A673 (cell line): Measurements from ENCODE around the gene ROR2. TPM values are rescaled to one million over a fixed set of nuclear protein-coding genes. Genes with fewer than 3 reads are reported as not detected.

Experiments used
- BruUV-seq: library from RNA; stranded (reverse); fragments of 400-500 nt; replicated peaks from 2 replicates; lab custom pipeline; 2021; lab: Mats Ljungman, UMichigan
- CTCF ChIA-PET: fragments of 300-600 bp; sonication (Branson Sonifier 250); formaldehyde crosslinking; loops from one replicate; lab custom pipeline; 2022; ENCODE audit warnings: antibody characterized with exemption; lab: Charles Lee
- POLR2A ChIA-PET: fragments of 300-600 bp; sonication (Branson Sonifier 250); formaldehyde crosslinking; loops from one replicate; lab custom pipeline; 2022; ENCODE audit warnings: antibody characterized with exemption; ENCODE audit not compliant: low non-redundant PET; lab: Charles Lee
- DNase-seq: peaks from one replicate; pipeline ENCODE4 v3.0.0-alpha.2; 2015; ENCODE audit warnings: low spot score
- H3K27ac ChIP-seq: fragments of 200-600 bp; sonication (generic); 2 replicates; pipeline ENCODE4 v1.5.1; 2016; ENCODE audit warnings: mixed run types, low read depth, mild to moderate bottlenecking, mixed read lengths, antibody characterized with exemption, low read length; ENCODE audit not compliant: poor library complexity, severe bottlenecking
- H3K27me3 ChIP-seq: fragments of 200-600 bp; sonication (generic); replicated peaks from 2 replicates; pipeline ENCODE4 v1.6.1; 2017; ENCODE audit warnings: mixed run types, low read depth, mild to moderate bottlenecking, mixed read lengths, antibody characterized with exemption, low read length; ENCODE audit not compliant: insufficient read depth, poor library complexity
- H3K36me3 ChIP-seq: fragments of 200-600 bp; sonication (generic); 2 replicates; pipeline ENCODE4 v1.6.1; 2016; ENCODE audit warnings: mixed run types, mild to moderate bottlenecking, mixed read lengths, antibody characterized with exemption, low read length; ENCODE audit not compliant: insufficient read depth, poor library complexity, severe bottlenecking
- H3K4me1 ChIP-seq: fragments of 200-600 bp; sonication (generic); 2 replicates; pipeline ENCODE4 v1.6.1; 2017; ENCODE audit warnings: mixed run types, mild to moderate bottlenecking, mixed read lengths, antibody characterized with exemption, low read length; ENCODE audit not compliant: insufficient read depth, poor library complexity, severe bottlenecking
- H3K4me3 ChIP-seq: fragments of 200-600 bp; sonication (generic); 2 replicates; pipeline ENCODE4 v1.5.1; 2016; ENCODE audit warnings: low read depth, mixed run types, mild to moderate bottlenecking, mixed read lengths, low read length; ENCODE audit not compliant: poor library complexity, severe bottlenecking
- H3K9me3 ChIP-seq: fragments of 200-600 bp; sonication (generic); 2 replicates; pipeline ENCODE4 v1.6.1; 2016; ENCODE audit warnings: mixed run types, low read depth, mild to moderate bottlenecking, mixed read lengths, antibody characterized with exemption, low read length; ENCODE audit not compliant: poor library complexity, severe bottlenecking
- CTCF ChIP-seq: fragments of 300-800, 200-600 bp; sonication (generic); conservative IDR thresholded peaks from 2 replicates; pipeline ENCODE4 v1.5.1; 2017; ENCODE audit warnings: low read depth, mild to moderate bottlenecking, antibody characterized with exemption, low read length, moderate library complexity, mixed read lengths
- EZH2 ChIP-seq: fragments of 200-600 bp; sonication (generic); IDR thresholded peaks from 2 replicates; pipeline ENCODE4 v1.6.1; 2017; ENCODE audit warnings: borderline replicate concordance, low read depth, mild to moderate bottlenecking, mixed read lengths, antibody characterized with exemption, low read length; ENCODE audit not compliant: poor library complexity, severe bottlenecking
- intact Hi-C: fragments of 100-400 bp; cut with micrococcal nuclease; formaldehyde crosslinking; loops from one replicate; pipeline ENCODE4 v1.10.0; 2022; ENCODE audit not compliant: unreplicated experiment
- total RNA-seq: library from RNA; stranded (reverse); gene quantifications from 2 replicates; pipeline ENCODE4 v1.2.3, GENCODE V29; 2021

Gene ROR2
- total RNA-seq, 1 experiment from 2014 or later, result 12.3 TPM

GRCh38 chr9:91676046-91676445, 274.0 kb downstream of the ROR2 start:
- Histone ChIP-seq H3K4me3 (no peak overlapping the region), H3K4me1 (peaks cover 8% of the 10 kb centered on the region), H3K27ac (no peak overlapping the region), H3K36me3 (no peaks in the 10 kb centered on the region), H3K27me3 (no peaks in the 10 kb centered on the region), H3K9me3 (no peaks in the 10 kb centered on the region)
- CTCF ChIA-PET, result no interaction called here
- intact Hi-C loops, result no loop called here
- POLR2A ChIA-PET, result no interaction called here
- no peak for TF ChIP-seq EZH2
- no peak for TF ChIP-seq CTCF
- BruUV-seq, result no TSS peak
- DNase-seq, result no peak

GRCh38 chr9:91664663-91665062, 285.4 kb downstream of the ROR2 start:
- Histone ChIP-seq H3K27me3 (no peaks in the 10 kb centered on the region), H3K9me3 (no peaks in the 10 kb centered on the region), H3K4me3 (no peak overlapping the region), H3K27ac (no peak overlapping the region), H3K4me1 (no peaks in the 10 kb centered on the region), H3K36me3 (no peaks in the 10 kb centered on the region)
- TF ChIP-seq EZH2 (no peak), CTCF (no peak)
- intact Hi-C loops, result no loop called here
- no TSS peak for BruUV-seq
- POLR2A ChIA-PET, result no interaction called here
- DNase-seq, result no peak
- CTCF ChIA-PET, result no interaction called here

GRCh38 chr9:91663858-91664257, 286.2 kb downstream of the ROR2 start:
- POLR2A ChIA-PET, result no interaction called here
- Histone ChIP-seq H3K9me3 (no peaks in the 10 kb centered on the region), H3K36me3 (no peaks in the 10 kb centered on the region), H3K4me3 (no peak overlapping the region), H3K27ac (no peak overlapping the region), H3K4me1 (no peaks in the 10 kb centered on the region), H3K27me3 (no peaks in the 10 kb centered on the region)
- BruUV-seq, result no TSS peak
- CTCF ChIA-PET, result no interaction called here
- no peak for TF ChIP-seq CTCF
- TF ChIP-seq EZH2, result no peak
- no peak for DNase-seq
- intact Hi-C loops, result no loop called here
